Caco-2 (cell line): ENCODE data around the gene DMBX1. TPM values are rescaled to one million over a fixed set of nuclear protein-coding genes. Genes with fewer than 3 reads are reported as not detected.

Experiments
- BruUV-seq: library from RNA; stranded (reverse); fragments of 400-500 nt; replicated peaks from 2 replicates; lab custom pipeline; 2021; lab: Mats Ljungman, UMichigan
- CTCF ChIA-PET: fragments of 300-600 bp; sonication (Branson Sonifier 250); formaldehyde crosslinking; loops from one replicate; lab custom pipeline; 2022; ENCODE audit warnings: antibody characterized with exemption; lab: Charles Lee
- POLR2A ChIA-PET: fragments of 300-600 bp; sonication (Branson Sonifier 250); formaldehyde crosslinking; loops from one replicate; lab custom pipeline; 2022; ENCODE audit warnings: antibody characterized with exemption; lab: Charles Lee
- DNase-seq, 2 experiments: peaks; one replicate each; pipeline versions ENCODE4 v3.0.0 to v3.0.0-alpha.2; 2020 to 2022
- H3K27me3 ChIP-seq: replicated peaks from 2 replicates; pipeline ENCODE4 v1.6.0; 2011; ENCODE audit warnings: low read length; ENCODE audit not compliant: control insufficient read depth, insufficient read depth
- H3K36me3 ChIP-seq: 2 replicates; pipeline ENCODE4 v1.5.1; 2011; ENCODE audit warnings: low read length; ENCODE audit not compliant: control insufficient read depth, insufficient read depth
- H3K4me1 ChIP-seq: fragments of 250-450 bp; sonication (Bioruptor Pico); 2 replicates; pipeline ENCODE4 v1.5.1; 2020; ENCODE audit warnings: mild to moderate bottlenecking
- H3K4me3 ChIP-seq: 2 replicates; pipeline ENCODE4 v1.5.1; 2011; ENCODE audit warnings: low read depth, mild to moderate bottlenecking, control low read depth, low read length
- H3K9me3 ChIP-seq: fragments of 250-450 bp; sonication (Bioruptor Pico); 2 replicates; pipeline ENCODE4 v1.5.1; 2020; ENCODE audit warnings: mild to moderate bottlenecking, moderate library complexity
- H3K27ac Mint-ChIP-seq: one replicate; pipeline ENCODE4 v1.8.0; 2022; ENCODE audit warnings: mixed read lengths; ENCODE audit not compliant: unreplicated experiment
- H3K27me3 Mint-ChIP-seq: one replicate; pipeline ENCODE4 v1.8.0; 2022; ENCODE audit warnings: mixed read lengths; ENCODE audit not compliant: insufficient read depth, unreplicated experiment
- H3K36me3 Mint-ChIP-seq: one replicate; pipeline ENCODE4 v1.8.0; 2022; ENCODE audit warnings: mild to moderate bottlenecking, mixed read lengths; ENCODE audit not compliant: insufficient read depth, unreplicated experiment
- H3K4me1 Mint-ChIP-seq: one replicate; pipeline ENCODE4 v1.8.0; 2022; ENCODE audit warnings: low read depth, mixed read lengths; ENCODE audit not compliant: unreplicated experiment
- H3K4me3 Mint-ChIP-seq: one replicate; pipeline ENCODE4 v1.8.0; 2022; ENCODE audit warnings: mild to moderate bottlenecking, moderate library complexity, mixed read lengths; ENCODE audit not compliant: unreplicated experiment
- H3K9me3 Mint-ChIP-seq: one replicate; pipeline ENCODE4 v1.8.0; 2022; ENCODE audit warnings: mixed read lengths; ENCODE audit not compliant: unreplicated experiment
- intact Hi-C: fragments of 100-400 bp; cut with micrococcal nuclease; formaldehyde crosslinking; loops from one replicate; pipeline ENCODE4 v1.10.0; 2022; ENCODE audit not compliant: unreplicated experiment
- total RNA-seq: library from RNA; stranded (reverse); gene quantifications from 2 replicates; pipeline ENCODE4 v1.2.3, GENCODE V29; 2022
- TF ChIP-seq, protein P1 (sequence below), 2 experiments: fragments of 200-600 bp in 1 of 2; IDR thresholded peaks; 1 replicate in 1 of 2; 2 replicates in 1 of 2; pipeline versions ENCODE4 v1.5.1 to v1.8.0; 2011 to 2022; ENCODE audit warnings: antibody characterized with exemption in 1 of 2, control low read depth in 1 of 2, inconsistent platforms in 1 of 2, low read depth in 1 of 2, low read length in 1 of 2, mild to moderate bottlenecking in 1 of 2, moderate library complexity in 1 of 2; ENCODE audit not compliant: insufficient read depth in 1 of 2, severe bottlenecking in 1 of 2, unreplicated experiment in 1 of 2

Gene DMBX1
- total RNA-seq, 1 experiment from 2014 or later, result 0.16 TPM

DNA sequence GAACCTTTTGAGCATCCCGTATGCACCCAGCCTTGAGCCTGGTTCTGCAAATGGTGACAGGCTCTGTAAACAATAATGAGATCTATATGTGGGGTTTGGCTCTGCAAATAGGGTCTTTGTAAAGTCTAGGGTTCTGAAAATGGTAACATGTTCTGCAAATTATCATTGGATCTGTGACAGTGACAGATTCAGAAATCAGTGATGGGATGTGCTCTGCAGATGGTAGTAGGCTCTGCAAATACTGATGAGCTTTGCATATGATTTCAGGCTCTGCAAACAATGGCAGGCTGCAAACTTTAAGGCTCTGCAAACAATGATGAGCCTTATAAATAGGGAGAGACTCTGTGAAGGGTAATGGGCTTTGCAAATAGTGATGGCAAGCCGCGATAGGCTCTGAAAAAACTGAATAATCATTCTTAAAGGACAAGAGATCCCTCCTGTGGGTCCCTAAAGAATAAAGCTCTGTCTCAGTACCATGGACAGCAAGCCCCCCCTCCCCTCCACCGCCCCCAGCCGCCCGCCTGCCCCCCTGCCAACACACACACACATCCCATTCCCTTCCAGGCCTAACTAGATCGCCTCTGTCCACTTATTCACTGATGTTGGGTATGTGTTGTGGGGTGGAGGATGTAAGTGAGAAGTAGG, 17.7 kb upstream of the DMBX1 start:
- intact Hi-C loops, result no loop called here
- no peaks in the 10 kb centered on the region for H3K27me3 ChIP-seq
- no peaks in the 10 kb centered on the region for H3K4me1 Mint-ChIP-seq
- H3K9me3 Mint-ChIP-seq, result no peaks in the 10 kb centered on the region
- ChIA-PET CTCF (no interaction called here), POLR2A (no interaction called here)
- H3K9me3 ChIP-seq, result no peaks in the 10 kb centered on the region
- H3K36me3 Mint-ChIP-seq, result no peaks in the 10 kb centered on the region
- H3K27ac Mint-ChIP-seq, result no peak overlapping the region
- DNase-seq, result no peak
- no peaks in the 10 kb centered on the region for H3K36me3 ChIP-seq
- BruUV-seq, result no TSS peak
- no peaks in the 10 kb centered on the region for H3K4me1 ChIP-seq
- TF ChIP-seq, protein P1, sequence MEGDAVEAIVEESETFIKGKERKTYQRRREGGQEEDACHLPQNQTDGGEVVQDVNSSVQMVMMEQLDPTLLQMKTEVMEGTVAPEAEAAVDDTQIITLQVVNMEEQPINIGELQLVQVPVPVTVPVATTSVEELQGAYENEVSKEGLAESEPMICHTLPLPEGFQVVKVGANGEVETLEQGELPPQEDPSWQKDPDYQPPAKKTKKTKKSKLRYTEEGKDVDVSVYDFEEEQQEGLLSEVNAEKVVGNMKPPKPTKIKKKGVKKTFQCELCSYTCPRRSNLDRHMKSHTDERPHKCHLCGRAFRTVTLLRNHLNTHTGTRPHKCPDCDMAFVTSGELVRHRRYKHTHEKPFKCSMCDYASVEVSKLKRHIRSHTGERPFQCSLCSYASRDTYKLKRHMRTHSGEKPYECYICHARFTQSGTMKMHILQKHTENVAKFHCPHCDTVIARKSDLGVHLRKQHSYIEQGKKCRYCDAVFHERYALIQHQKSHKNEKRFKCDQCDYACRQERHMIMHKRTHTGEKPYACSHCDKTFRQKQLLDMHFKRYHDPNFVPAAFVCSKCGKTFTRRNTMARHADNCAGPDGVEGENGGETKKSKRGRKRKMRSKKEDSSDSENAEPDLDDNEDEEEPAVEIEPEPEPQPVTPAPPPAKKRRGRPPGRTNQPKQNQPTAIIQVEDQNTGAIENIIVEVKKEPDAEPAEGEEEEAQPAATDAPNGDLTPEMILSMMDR (IDR thresholded peaks at IDR 0.05; ENCODE audit: insufficient read depth in 1 of 2, low read depth in 1 of 2, low read length in 1 of 2, severe bottlenecking in 1 of 2, unreplicated experiment in 1 of 2), result no peak
- H3K4me3 ChIP-seq, result no peak overlapping the region
- H3K27me3 Mint-ChIP-seq, result peaks cover 7% of the 10 kb centered on the region
- H3K4me3 Mint-ChIP-seq, result no peak overlapping the region

DNA sequence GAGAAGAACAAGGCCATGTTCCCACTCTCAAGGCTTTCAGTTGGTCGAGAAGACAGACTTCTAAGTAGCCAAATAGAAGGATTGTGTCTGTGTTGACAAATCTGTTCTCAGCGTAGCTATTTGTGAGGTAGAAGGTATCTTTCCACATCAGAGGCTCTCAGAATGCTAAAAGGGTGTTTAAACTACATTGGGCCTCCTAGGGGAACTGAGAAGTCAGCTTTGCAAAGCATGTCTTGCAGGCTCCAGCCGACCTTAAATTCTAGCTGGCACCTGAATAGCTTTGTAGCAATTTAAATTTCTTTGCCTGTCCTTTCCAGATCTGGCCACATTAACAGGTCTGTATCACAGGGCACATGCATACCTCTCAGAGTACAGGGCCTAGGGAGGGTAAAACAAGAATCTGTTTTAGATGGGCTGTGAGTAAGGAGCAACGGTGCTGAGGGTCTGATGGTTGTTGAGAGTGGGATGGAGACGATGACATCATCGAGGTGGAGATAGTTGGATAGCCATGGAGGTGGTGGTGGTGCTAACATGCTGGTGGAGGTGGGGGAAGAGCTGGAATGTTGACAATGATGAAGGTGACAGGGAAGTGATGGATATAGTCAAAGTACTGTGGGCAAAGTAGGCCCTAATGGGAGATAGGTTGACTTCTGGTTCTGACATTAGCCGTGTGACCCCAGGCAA, 17.0 kb upstream of the DMBX1 start:
- H3K4me1 Mint-ChIP-seq, result no peaks in the 10 kb centered on the region
- POLR2A ChIA-PET, result no interaction called here
- no peaks in the 10 kb centered on the region for H3K36me3 Mint-ChIP-seq

DNA sequence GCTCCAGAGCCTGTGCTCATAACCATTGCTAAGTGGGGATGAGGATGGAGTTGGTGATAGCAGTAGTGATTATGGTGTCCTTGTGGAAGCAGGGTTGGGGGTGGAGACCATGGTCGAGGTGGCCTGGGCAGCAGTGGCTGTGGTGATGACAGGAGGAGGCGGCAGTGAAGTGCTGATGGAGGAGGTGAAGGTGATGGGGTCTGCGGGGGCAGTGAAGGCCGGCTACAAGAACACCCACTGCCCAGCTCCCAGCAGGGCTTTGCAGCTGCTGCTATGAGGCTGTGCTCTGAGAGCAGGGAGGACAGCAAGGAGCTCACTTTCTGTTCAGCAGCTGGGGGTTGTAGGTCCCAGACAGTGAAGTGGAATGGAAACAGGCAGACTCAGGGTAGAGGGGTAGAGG, 15.6 kb upstream of the DMBX1 start:
- no peaks in the 10 kb centered on the region for H3K36me3 ChIP-seq
- H3K36me3 Mint-ChIP-seq, result no peaks in the 10 kb centered on the region
- H3K27ac Mint-ChIP-seq, result no peak overlapping the region
- TF ChIP-seq, protein P1 (IDR thresholded peaks at IDR 0.05; ENCODE audit: insufficient read depth in 1 of 2, low read depth in 1 of 2, low read length in 1 of 2, severe bottlenecking in 1 of 2, unreplicated experiment in 1 of 2), result no peak
- H3K9me3 ChIP-seq, result no peaks in the 10 kb centered on the region
- H3K4me3 Mint-ChIP-seq, result no peak overlapping the region
- no peak overlapping the region for H3K4me3 ChIP-seq
- no peaks in the 10 kb centered on the region for H3K4me1 Mint-ChIP-seq
- POLR2A ChIA-PET, result no interaction called here
- CTCF ChIA-PET, result no interaction called here
- BruUV-seq, result no TSS peak
- DNase-seq, result no peak
- intact Hi-C loops, result no loop called here
- peaks cover 7% of the 10 kb centered on the region for H3K27me3 Mint-ChIP-seq
- H3K9me3 Mint-ChIP-seq, result no peaks in the 10 kb centered on the region
- no peaks in the 10 kb centered on the region for H3K4me1 ChIP-seq
- no peaks in the 10 kb centered on the region for H3K27me3 ChIP-seq

More for the DNA sequence above, 17.0 kb upstream of the DMBX1 start:
- intact Hi-C loops, result no loop called here
- Mint-ChIP-seq H3K9me3 (no peaks in the 10 kb centered on the region), H3K27me3 (peaks cover 7% of the 10 kb centered on the region), H3K4me3 (no peak overlapping the region), H3K27ac (no peak overlapping the region)
- no TSS peak for BruUV-seq
- CTCF ChIA-PET, result no interaction called here
- Histone ChIP-seq H3K36me3 (no peaks in the 10 kb centered on the region), H3K27me3 (no peaks in the 10 kb centered on the region), H3K9me3 (no peaks in the 10 kb centered on the region), H3K4me1 (no peaks in the 10 kb centered on the region), H3K4me3 (no peak overlapping the region)
- TF ChIP-seq, protein P1 (IDR thresholded peaks at IDR 0.05; ENCODE audit: insufficient read depth in 1 of 2, low read depth in 1 of 2, low read length in 1 of 2, severe bottlenecking in 1 of 2, unreplicated experiment in 1 of 2), result no peak
- DNase-seq, result no peak
